Endometrial microvascular endothelial cells (primary cell): ENCODE results near the gene KANSL1. TPM values are rescaled to one million over a fixed set of nuclear protein-coding genes. Genes with fewer than 3 reads are reported as not detected.

Source experiments
- in situ Hi-C: cut with HindIII; loops from 2 replicates; pipeline ENCODE4 v1.10.0; 2017; ENCODE audit warnings: low sequenced_read_pairs, low pct_unique_long_range_greater_than_20kb; ENCODE audit errors: inconsistent ontology term
- total RNA-seq: library from RNA; depleted of rRNA; stranded (reverse); fragments of >200 nt; gene quantifications from one replicate; pipeline ENCODE4 v1.2.3, GENCODE V29; 2015; ENCODE audit errors: inconsistent ontology term

KANSL1 gene
- total RNA-seq, 1 donor from 2014 or later: 30.5 TPM

DNA sequence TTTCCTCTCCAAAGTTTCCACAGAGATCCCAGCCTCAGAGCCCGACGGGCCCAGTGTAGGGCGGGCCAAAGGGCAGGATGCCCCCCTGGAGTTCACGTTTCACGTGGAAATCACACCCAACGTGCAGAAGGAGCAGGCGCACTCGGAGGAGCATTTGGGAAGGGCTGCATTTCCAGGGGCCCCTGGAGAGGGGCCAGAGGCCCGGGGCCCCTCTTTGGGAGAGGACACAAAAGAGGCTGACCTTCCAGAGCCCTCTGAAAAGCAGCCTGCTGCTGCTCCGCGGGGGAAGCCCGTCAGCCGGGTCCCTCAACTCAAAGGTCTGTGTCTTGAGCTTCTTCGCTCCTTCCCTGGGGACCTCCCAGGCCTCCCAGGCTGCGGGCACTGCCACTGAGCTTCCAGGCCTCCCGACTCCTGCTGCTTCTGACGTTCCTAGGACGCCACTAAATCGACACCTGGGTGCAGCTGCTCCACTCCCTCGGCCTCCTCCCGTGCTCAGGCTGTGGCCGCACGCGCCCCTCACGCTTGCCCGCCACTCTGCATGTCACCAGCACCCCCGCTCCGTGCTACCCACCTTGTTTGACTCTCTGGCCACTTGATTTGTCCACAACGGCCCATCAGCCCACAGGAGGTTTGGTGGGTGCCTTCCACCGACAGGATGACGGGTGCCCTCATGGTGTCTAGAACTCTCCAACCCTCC, 209.5 kb downstream of the KANSL1 start:
- in situ Hi-C loops: no loop called here

DNA sequence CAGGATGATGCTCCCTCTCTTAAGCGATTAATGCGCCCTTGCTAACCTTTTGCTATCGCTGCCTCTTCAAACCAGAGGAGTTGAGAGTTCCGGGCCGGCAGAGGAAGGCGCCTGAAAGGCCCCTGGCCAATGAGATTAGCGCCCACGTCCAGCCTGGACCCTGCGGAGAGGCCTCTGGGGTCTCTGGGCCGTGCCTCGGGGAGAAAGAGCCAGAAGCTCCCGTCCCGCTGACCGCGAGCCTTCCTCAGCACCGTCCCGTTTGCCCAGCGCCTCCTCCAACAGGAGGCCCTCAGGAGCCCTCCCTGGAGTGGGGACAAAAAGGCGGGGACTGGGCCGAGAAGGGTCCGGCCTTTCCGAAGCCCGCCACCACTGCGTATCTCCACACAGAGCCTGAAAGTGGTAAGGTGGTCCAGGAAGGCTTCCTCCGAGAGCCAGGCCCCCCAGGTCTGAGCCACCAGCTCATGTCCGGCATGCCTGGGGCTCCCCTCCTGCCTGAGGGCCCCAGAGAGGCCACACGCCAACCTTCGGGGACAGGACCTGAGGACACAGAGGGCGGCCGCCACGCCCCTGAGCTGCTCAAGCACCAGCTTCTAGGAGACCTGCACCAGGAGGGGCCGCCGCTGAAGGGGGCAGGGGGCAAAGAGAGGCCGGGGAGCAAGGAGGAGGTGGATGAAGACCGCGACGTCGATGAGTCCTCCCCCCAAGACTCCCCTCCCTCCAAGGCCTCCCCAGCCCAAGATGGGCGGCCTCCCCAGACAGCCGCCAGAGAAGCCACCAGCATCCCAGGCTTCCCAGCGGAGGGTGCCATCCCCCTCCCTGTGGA, 210.2 kb downstream of the KANSL1 start:
- in situ Hi-C loops: no loop called here

- in situ Hi-C loops: no loop called here
Measured at GRCh38 chr17:45981306-45981705, 211.9 kb downstream of the KANSL1 start.

GRCh38 chr17:45980855-45981254, 212.4 kb downstream of the KANSL1 start:
- in situ Hi-C loops: no loop called here

Other genes starting within 250 kb of the KANSL1 start
- not detected for gene STH, start 194.2 kb downstream of the KANSL1 start, total RNA-seq
- 0.46 TPM for gene LRRC37A, start 101.7 kb upstream of the KANSL1 start, total RNA-seq
- gene ARL17B, start 168.3 kb upstream of the KANSL1 start, total RNA-seq: 19.1 TPM